Fibroblast of pulmonary artery (primary cell): ENCODE data around the gene DNAH1.

ENCODE experiments used
- DNase-seq: peaks from one replicate; pipeline ENCODE4 v3.0.0-alpha.2; 2010; ENCODE audit warnings: low read depth
- H3K4me3 ChIP-seq: replicated peaks from 2 replicates; pipeline ENCODE4 v1.5.1; 2011; ENCODE audit warnings: low read depth, mild to moderate bottlenecking, control low read depth, low read length, moderate library complexity
- TF ChIP-seq, protein P1 (sequence below): IDR thresholded peaks from 2 replicates; pipeline ENCODE4 v1.5.1; 2011; ENCODE audit warnings: mild to moderate bottlenecking, control low read depth, low read length, inconsistent platforms; ENCODE audit errors: missing control alignments

DNAH1 gene

DNA sequence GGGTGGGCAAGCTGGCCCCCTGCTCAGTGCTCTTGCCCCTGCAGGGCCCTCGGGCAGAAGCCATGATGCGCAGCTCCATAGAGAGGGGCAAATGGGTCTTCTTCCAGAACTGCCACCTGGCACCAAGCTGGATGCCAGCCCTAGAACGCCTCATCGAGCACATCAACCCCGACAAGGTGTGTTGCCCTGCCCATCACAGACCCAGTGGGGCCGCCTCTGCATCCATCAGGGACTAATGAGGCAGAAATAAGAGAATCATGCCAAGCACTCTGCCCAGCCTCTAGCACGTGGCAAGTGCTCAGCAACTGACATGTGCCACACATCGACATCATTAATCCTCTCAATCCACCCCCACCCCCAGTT lies 79.4 kb downstream of the DNAH1 start:
- TF ChIP-seq, protein P1, sequence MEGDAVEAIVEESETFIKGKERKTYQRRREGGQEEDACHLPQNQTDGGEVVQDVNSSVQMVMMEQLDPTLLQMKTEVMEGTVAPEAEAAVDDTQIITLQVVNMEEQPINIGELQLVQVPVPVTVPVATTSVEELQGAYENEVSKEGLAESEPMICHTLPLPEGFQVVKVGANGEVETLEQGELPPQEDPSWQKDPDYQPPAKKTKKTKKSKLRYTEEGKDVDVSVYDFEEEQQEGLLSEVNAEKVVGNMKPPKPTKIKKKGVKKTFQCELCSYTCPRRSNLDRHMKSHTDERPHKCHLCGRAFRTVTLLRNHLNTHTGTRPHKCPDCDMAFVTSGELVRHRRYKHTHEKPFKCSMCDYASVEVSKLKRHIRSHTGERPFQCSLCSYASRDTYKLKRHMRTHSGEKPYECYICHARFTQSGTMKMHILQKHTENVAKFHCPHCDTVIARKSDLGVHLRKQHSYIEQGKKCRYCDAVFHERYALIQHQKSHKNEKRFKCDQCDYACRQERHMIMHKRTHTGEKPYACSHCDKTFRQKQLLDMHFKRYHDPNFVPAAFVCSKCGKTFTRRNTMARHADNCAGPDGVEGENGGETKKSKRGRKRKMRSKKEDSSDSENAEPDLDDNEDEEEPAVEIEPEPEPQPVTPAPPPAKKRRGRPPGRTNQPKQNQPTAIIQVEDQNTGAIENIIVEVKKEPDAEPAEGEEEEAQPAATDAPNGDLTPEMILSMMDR = no peak
- no peak for DNase-seq
- no peak overlapping the region for H3K4me3 ChIP-seq

DNA sequence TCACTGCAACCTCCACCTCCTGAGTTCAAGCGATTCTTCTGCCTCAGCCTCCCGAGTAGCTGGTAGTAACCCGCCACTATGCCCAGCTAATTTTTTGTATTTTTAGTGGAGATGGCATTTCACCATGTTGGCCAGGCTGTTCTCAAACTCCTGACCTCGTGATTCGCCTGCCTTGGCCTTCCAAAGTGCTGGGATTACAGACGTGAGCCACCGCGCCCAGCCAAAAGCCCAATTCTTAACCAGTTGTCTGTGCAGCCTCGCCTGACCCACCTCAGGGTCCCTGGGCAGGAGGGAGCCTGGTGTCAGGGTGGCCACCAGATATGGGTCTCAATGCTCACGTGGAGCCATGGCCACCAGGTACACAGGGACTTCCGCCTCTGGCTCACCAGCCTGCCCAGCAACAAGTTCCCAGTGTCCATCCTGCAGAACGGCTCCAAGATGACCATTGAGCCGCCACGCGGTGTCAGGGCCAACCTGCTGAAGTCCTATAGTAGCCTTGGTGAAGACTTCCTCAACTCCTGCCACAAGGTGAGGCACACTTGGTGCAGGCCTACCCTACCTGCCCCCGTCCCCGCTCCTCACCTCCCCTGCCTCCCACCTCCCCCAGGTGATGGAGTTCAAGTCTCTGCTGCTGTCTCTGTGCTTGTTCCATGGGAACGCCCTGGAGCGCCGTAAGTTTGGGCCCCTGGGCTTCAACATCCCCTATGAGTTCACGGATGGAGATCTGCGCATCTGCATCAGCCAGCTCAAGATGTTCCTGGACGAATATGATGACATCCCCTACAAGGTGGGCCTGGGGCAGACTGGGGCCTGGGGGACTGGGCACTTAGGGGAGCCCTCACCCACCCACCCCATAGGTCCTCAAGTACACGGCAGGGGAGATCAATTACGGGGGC lies 80.1 kb downstream of the DNAH1 start:
- no peak overlapping the region for H3K4me3 ChIP-seq
- TF ChIP-seq, protein P1 = no peak
- no peak for DNase-seq

DNA sequence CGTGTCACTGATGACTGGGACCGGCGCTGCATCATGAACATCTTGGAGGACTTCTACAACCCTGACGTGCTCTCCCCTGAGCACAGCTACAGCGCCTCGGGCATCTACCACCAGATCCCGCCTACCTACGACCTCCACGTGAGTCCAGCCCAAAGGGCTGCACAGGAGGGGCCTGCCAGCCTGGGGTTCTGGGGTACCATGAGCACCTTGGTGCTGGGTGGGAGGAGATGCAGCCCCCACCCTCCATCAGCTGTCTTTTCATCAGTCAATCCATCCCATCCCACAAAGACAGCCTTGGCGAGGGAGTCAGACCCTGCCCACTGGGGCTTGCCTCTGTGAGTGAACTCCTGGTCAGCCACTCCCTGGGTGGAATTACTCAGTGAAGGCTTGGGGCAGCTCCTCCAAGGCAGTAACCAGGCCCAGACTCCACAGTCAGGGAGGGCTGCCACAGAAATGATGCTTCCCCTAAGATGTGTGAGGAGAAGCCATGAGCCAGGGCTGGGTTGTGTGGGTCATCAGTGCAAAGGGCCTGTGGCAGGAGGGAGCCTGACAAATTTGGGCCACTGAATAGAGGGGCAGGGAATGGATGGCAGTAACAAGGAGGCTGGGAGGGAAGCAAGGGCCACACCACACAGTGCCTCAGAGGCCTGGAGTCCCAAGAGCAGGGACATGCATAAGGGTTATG lies 80.9 kb downstream of the DNAH1 start:
- TF ChIP-seq, protein P1 = no peak
- no peak for DNase-seq
- H3K4me3 ChIP-seq = no peak overlapping the region

DNA sequence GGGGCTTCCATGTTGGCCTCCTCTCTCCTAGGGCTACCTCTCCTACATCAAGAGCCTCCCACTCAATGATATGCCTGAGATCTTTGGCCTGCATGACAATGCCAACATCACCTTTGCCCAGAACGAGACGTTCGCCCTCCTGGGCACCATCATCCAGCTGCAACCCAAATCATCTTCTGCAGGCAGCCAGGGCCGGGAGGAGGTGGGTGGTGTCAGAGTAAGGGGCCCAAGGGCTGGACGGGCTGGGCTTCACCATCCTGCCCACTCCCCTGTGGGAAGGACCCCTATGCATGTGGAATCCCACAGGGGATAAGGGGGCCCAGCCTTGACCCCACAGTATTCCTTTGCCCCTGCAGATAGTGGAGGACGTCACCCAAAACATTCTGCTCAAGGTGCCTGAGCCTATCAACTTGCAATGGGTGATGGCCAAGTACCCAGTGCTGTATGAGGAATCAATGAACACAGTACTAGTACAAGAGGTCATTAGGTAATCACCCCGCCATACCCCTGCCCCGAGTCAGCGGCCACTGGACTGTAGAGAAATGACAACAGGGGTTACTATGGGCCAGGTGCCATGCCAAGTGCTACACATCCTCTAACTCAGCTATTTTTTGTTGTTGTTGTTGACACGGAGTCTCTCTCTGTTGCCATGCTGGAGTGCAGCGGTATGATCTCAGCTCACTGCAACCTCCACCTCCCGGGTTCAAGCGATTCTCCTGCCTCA lies 81.7 kb downstream of the DNAH1 start:
- TF ChIP-seq, protein P1 = no peak
- DNase-seq = no peak
- no peak overlapping the region for H3K4me3 ChIP-seq

DNA sequence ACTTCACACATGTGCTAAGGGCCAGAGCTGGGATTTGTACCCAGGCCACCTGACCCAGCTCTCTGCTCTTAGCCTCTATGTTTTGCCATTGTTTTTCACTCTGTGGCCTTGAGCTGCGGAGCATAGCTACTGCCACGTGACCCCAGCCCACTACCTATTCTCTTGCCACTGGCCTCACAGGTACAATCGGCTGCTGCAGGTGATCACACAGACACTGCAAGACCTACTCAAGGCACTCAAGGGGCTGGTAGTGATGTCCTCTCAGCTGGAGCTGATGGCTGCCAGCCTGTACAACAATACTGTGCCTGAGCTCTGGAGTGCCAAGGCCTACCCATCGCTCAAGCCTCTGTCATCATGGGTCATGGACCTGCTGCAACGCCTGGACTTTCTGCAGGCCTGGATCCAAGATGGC lies 82.6 kb downstream of the DNAH1 start:
- no peak overlapping the region for H3K4me3 ChIP-seq
- no peak for DNase-seq
- TF ChIP-seq, protein P1 = no peak

DNA sequence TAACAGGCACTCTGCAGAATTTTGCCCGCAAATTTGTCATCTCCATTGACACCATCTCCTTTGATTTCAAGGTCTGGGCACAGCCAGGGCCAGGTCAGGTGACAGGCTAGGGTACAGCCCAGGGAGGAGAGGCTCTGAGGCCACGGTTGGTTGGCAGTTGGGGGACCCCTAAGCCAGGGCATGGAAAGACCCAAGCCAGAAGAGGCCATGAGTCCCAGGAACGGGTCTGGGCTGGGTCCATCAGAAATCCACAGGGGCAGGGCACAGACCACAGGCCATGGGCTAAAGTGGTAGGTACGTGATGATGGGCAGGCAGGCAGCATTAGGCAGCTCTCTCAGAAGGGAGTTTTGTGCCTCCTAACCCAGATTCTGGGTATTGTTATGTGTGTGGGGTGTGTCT lies 83.0 kb downstream of the DNAH1 start:
- H3K4me3 ChIP-seq = no peak overlapping the region
- DNase-seq = no peak
- TF ChIP-seq, protein P1 = no peak
